Activated CD4-positive, alpha-beta T cell treated with anti-CD3 and anti-CD28 coated beads, Interleukin-2, amount 50 U/mL, for 24 hours (primary cell): ENCODE data around the gene CDYL2.

Experiments
- DNase-seq, 2 donors: peaks; one replicate each; pipeline ENCODE4 v3.0.0-alpha.2; 2020; ENCODE audit warnings: low read depth in 1 of 2, low spot score in 1 of 2

CDYL2 gene

DNA sequence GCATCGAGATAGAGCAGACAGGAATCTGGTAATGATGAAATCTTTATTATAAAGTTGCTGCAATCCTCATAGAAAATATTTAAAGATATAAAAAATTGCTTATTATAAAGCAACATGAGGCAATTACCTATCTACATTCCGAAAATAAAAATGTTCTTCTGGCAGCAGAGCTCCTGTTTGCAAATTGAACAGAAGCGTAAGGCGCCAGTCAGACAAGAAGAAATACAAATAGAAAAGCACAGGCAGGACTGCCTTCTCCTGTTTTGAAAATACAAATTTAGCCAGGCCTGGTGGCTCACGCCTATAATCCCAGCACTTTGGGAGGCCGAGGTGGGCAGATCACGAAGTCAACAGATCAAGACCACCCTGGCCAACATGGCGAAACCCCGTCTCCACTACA lies 95.6 kb downstream of the CDYL2 start:
- no peak for DNase-seq

DNA sequence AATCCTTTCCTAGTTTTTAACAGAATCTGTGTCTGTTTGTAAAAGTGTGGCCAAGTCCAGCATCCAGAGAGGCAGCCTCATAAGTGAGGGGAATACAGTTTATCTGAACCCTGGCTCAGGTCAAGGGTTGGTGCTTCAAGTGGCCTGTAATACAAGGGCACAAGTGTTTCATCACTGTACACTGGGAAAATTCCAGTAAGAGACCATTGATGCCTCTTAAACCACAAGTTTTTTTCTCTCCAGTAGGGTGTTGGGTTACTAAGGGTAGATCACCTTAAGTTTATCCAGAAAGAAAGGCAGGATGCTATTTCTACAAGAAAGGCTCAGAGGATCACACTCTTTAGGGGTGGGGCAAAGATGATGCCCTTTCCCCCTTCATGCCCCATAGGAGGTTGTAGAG lies 96.7 kb downstream of the CDYL2 start:
- no peak for DNase-seq

DNA sequence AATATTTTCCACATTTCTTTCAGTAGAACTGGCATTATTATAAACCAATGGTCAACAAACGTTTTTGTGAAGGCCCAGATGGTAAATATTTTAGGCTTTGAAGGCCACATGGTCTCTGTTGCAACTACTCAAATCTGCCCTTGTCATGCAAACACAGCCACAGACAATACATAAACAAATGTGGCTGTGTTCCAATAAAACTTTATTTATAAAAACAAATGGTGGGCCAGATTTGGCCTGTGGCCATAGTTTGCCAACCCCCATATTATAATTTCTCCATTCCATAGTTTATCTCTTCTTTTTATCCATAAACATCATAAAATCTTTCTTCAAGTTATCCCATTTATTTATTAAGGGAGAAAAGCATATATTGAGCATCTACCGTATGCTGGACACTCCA lies 98.8 kb downstream of the CDYL2 start:
- no peak for DNase-seq

GRCh38 chr16:80704751-80705505 lies 99.5 kb downstream of the CDYL2 start:
- DNase-seq: no peak

DNA sequence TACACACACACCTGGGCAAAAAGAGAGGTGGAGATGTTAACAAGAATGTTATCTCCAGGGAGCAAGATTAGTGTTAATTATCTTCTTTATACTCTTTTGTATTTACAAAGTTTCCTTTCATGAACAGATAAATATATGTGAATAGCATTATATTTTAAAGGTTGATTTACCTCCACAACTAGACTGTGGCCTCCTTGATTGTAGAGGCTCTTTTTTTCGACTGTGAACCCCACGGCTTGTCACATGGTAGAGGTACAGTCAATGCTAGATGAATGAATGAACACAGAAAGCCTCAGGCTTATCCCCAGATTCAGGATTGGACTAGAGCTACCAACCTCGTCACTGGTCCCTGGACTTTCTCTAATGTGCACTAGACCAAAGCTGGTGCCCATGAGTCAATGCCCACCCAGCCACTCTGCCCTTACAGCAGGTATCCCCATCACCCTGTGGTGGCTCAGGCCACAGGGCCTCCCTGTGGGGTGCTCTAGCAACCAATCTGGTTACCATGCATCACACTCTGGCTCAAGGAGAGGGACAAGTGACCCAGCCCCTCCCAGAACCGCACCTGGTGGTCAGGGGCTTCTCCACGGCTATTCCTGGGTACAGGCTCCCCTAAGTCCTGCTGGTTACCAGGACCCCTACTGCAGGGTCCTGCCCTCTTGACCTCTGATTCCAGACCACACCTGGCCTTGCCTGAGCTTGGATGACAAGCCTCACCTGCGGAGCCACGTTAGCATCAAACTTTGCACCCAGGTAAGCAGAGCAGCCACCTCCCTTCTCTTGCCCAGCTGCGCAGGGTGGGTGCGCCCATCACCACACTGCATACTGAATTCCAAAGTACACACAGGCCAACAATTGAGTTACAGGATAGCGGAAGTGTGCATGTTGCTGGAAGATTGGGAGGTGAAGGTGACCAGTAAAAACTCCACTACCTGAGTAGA lies 101.0 kb downstream of the CDYL2 start:
- DNase-seq: no peak

- no peak for DNase-seq
Measured at GRCh38 chr16:80702696-80703095, 101.7 kb downstream of the CDYL2 start.

GRCh38 chr16:80700558-80700957 lies 103.8 kb downstream of the CDYL2 start:
- no peak for DNase-seq

DNA sequence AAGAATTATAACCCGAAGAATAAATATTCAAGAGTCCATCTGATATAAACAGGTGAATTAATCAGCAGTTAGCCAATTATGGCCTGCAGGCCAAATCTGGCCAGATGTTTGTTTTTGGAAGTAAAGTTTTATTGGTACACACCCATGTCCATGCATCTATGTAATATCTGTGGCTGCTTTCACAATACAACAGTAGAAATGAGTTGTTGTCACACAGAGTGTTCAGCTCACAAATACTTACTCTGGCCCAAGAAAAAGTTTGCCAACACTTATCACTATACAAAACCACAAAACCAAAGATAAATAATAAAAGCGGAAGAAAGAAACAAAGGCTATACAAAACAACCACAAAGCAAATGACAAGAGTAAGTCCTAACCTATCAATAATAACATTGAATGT lies 109.4 kb downstream of the CDYL2 start:
- DNase-seq: no peak

- no peak for DNase-seq
Measured at GRCh38 chr16:80693553-80693952, 110.8 kb downstream of the CDYL2 start.

- no peak for DNase-seq
Measured at GRCh38 chr16:80692270-80692669, 112.1 kb downstream of the CDYL2 start.

GRCh38 chr16:80691111-80691741 lies 113.2 kb downstream of the CDYL2 start:
- DNase-seq: no peak

DNA sequence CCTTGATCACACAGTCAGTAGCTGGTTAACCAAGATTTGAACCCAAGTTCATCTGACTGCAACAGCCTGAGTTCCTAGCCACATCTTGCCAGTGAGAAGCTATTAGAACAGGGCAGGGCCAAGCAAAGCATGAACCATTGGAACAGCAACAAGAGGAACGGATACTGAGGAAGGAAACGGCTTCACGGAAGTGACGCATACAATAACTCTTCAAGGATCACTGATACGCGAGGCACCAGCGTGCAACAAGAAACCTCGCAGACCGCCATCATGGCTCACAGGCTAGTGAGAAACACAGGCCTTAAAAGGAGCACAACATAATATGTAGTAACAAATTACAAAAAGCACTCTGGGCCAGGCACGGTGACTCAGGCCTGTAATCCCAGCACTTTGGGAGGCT lies 114.9 kb downstream of the CDYL2 start:
- no peak for DNase-seq

- no peak for DNase-seq
Measured at GRCh38 chr16:80687606-80688005, 116.8 kb downstream of the CDYL2 start.

DNA sequence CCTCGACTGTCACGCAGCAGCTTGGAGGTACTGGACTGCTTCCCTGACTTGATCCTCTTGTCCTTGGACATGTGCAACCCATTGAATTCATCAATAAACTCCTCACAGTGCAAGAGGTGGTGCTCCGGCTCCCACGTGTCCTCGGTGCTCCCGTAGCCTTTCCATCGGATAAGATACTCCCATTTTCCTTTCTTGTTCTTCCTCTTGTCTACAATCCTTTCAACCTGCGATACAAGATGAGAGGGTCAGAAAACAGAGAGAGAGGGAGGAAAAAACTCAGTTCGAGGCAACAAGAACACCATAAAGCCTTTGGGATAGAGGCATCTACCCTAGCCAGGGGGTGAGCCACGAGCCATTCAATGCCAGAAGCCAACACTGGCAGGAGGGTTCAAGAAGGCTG lies 119.5 kb downstream of the CDYL2 start:
- no peak for DNase-seq

DNA sequence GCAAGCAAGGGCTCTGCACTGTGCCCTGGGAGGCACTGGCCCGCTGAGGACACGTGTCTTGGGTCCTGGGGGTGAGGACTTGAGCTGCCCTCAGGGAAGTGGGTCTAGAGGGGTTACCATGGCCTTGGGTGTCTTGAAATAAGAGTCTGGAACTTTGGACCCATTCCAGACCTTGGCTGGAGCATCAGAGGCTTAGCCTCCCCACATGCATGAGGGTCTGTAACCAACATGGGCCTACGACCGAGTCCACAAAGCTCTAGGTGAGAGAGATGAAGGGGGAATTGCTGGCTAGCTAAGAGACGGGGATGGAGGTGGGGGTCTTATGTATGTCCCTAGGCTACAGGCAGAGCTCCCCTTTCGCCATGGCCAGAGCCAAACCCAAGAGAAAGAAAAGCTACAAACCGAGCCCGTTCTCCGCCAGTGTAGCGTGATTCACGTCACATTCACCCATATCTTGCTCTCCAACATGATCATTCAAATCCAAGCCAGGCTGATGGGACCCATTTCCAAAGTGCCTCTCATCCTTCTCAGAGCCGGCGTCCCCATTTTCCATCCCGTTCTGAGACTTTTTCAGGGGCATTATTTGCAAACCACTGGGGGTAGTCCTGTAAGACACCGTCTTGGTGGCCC lies 120.1 kb downstream of the CDYL2 start:
- no peak for DNase-seq

GRCh38 chr16:80683646-80684045 lies 120.8 kb downstream of the CDYL2 start:
- no peak for DNase-seq

DNA sequence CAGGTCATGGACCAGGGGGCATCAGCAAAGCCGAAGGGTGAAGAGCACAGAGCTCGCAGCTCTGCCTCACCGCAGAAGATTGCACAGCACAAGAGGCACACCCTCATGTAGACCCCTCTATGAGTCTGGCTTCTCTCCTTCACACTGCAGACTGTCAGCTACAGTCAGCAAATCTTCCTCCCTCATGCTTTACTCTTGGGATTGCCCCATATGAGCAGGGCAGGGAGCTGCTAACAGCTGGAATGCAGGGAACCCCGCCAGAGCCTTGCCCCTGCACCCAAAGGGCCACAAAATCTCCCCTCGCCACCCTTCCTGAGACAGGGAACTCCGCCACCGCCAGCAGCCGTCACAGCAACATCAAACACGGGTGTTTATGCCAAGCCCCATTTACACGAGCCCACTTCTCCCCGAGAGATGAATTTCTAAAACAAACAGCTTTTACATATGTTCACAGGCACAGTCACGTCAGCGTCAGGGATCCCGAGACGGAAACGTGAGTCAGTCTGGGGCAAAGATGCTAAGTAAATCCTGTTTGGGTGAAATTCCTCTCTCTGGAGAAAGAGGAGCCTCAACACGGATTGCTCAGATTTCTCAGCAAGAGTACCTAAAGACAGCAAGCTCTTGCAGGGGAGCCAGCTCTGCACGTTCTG lies 121.9 kb downstream of the CDYL2 start:
- DNase-seq: no peak

GRCh38 chr16:80681436-80681835 lies 123.0 kb downstream of the CDYL2 start:
- DNase-seq: no peak

- no peak for DNase-seq
Measured at GRCh38 chr16:80680839-80681238, 123.6 kb downstream of the CDYL2 start.

GRCh38 chr16:80680046-80680445 lies 124.4 kb downstream of the CDYL2 start:
- DNase-seq: no peak

DNA sequence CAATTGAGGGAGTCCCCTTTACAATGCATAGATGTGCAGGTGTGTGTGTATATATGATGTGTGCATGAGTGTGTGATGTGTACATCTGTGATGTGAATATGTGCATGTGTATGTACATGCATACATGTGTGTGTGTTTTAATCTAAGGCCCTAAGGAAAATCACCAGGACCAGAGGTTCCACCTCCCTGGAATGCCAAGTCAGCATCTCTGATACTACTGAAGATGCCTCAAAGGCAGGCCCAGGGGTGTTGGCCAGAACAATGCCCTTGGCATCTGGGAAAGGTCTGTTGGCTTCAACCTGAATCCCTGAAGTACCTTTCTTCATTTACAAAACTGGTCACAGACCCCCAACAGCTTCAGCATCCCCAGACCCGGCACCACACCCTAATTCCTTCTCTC lies 129.5 kb downstream of the CDYL2 start:
- DNase-seq: no peak
